MCF 10A (cell line): Measurements from ENCODE around the gene PKNOX2. TPM values are rescaled to one million over a fixed set of nuclear protein-coding genes. Genes with fewer than 3 reads are reported as not detected.
"Not testable (repeated sequence)": the region's sequence is repeated elsewhere in the genome, so short reads cannot be mapped to it uniquely, and the experiment has no call there.

Source experiments
- BruUV-seq: library from RNA; stranded (reverse); fragments of 400-500 nt; replicated peaks from 2 replicates; lab custom pipeline; 2021; lab: Mats Ljungman, UMichigan
- CTCF ChIA-PET: fragments of 300-600 bp; sonication (Branson Sonifier 250); formaldehyde crosslinking; extraction: SDS; loops from one replicate; lab custom pipeline; 2021; ENCODE audit warnings: antibody characterized with exemption, inconsistent platforms; lab: Yijun Ruan, JAX
- POLR2A ChIA-PET: fragments of 300-600, 350-650 bp; sonication (Branson Sonifier 250); formaldehyde crosslinking; extraction: SDS; loops from one replicate; lab custom pipeline; 2020; ENCODE audit warnings: antibody characterized with exemption, inconsistent platforms; lab: Yijun Ruan, JAX
- DNase-seq: peaks from one replicate; pipeline ENCODE4 v3.0.0-alpha.2; 2018; ENCODE audit not compliant: unreplicated experiment
- H3K27ac Mint-ChIP-seq: one replicate; pipeline ENCODE4 v1.8.0; 2022; ENCODE audit warnings: mild to moderate bottlenecking, low read depth, mixed read lengths; ENCODE audit not compliant: unreplicated experiment
- H3K27me3 Mint-ChIP-seq: one replicate; pipeline ENCODE4 v1.8.0; 2022; ENCODE audit warnings: mixed read lengths; ENCODE audit not compliant: insufficient read depth, unreplicated experiment
- H3K36me3 Mint-ChIP-seq: one replicate; pipeline ENCODE4 v1.8.0; 2022; ENCODE audit warnings: mild to moderate bottlenecking, moderate library complexity, mixed read lengths; ENCODE audit not compliant: insufficient read depth, unreplicated experiment
- H3K4me1 Mint-ChIP-seq: one replicate; pipeline ENCODE4 v1.8.0; 2022; ENCODE audit warnings: mixed read lengths; ENCODE audit not compliant: insufficient read depth, unreplicated experiment
- H3K4me3 Mint-ChIP-seq: one replicate; pipeline ENCODE4 v1.8.0; 2022; ENCODE audit warnings: mild to moderate bottlenecking, moderate library complexity, mixed read lengths; ENCODE audit not compliant: unreplicated experiment
- H3K9me3 Mint-ChIP-seq: one replicate; pipeline ENCODE4 v1.8.0; 2022; ENCODE audit warnings: mixed read lengths; ENCODE audit not compliant: unreplicated experiment
- intact Hi-C: fragments of 100-400 bp; cut with micrococcal nuclease; formaldehyde crosslinking; loops from 2 replicates; pipeline ENCODE4 v1.14.1; 2022
- total RNA-seq: library from RNA; stranded (reverse); gene quantifications from 2 replicates; pipeline ENCODE4 v1.2.3, GENCODE V29; 2022
- TF ChIP-seq, protein P1 (sequence below): fragments of 200-600 bp; IDR thresholded peaks from one replicate; pipeline ENCODE4 v1.8.0; 2022; ENCODE audit warnings: antibody characterized with exemption, mild to moderate bottlenecking; ENCODE audit not compliant: unreplicated experiment

PKNOX2 gene
- total RNA-seq, 1 experiment from 2014 or later = not detected

DNA sequence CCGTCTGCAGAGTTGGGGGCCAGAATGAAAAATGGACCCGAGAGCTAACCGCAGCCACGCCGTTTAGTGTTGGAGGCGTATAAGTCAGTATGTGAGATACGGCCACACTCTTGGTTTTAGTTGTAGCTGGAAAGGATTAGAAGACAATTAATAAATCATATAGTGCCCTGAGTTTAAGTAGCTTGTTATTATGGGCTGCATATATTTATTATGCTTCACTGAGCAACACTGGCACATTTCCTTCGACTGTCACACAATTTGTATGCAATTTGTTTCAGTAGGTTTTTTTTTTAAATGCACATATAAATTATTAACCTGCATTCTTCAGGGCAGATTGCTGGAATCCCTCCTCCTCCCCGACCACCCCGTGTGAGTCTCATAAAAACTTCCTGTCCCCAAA, 56.9 kb downstream of the PKNOX2 start:
- Mint-ChIP-seq H3K4me3 (no peak overlapping the region), H3K27me3 (peaks cover 30% of the 10 kb centered on the region), H3K4me1 (no peaks in the 10 kb centered on the region), H3K36me3 (no peaks in the 10 kb centered on the region), H3K9me3 (no peaks in the 10 kb centered on the region), H3K27ac (no peak overlapping the region)
- no peak for DNase-seq
- CTCF ChIA-PET = no interaction called here
- intact Hi-C loops = no loop called here
- TF ChIP-seq, protein P1, sequence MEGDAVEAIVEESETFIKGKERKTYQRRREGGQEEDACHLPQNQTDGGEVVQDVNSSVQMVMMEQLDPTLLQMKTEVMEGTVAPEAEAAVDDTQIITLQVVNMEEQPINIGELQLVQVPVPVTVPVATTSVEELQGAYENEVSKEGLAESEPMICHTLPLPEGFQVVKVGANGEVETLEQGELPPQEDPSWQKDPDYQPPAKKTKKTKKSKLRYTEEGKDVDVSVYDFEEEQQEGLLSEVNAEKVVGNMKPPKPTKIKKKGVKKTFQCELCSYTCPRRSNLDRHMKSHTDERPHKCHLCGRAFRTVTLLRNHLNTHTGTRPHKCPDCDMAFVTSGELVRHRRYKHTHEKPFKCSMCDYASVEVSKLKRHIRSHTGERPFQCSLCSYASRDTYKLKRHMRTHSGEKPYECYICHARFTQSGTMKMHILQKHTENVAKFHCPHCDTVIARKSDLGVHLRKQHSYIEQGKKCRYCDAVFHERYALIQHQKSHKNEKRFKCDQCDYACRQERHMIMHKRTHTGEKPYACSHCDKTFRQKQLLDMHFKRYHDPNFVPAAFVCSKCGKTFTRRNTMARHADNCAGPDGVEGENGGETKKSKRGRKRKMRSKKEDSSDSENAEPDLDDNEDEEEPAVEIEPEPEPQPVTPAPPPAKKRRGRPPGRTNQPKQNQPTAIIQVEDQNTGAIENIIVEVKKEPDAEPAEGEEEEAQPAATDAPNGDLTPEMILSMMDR = no peak
- BruUV-seq = no TSS peak
- POLR2A ChIA-PET = no interaction called here

GRCh38 chr11:125222494-125222893, 57.9 kb downstream of the PKNOX2 start:
- intact Hi-C loops = no loop called here
- Mint-ChIP-seq H3K9me3 (no peaks in the 10 kb centered on the region), H3K4me3 (no peak overlapping the region), H3K27ac (no peak overlapping the region), H3K36me3 (no peaks in the 10 kb centered on the region), H3K4me1 (no peaks in the 10 kb centered on the region), H3K27me3 (peaks cover 30% of the 10 kb centered on the region)
- DNase-seq = no peak
- TF ChIP-seq, protein P1 = no peak
- POLR2A ChIA-PET = interaction anchor here (0.6 kb wide), 1 partner anchor 9 kb away, joined by 4 read pairs; no protein-coding TSS in a partner anchor
- no TSS peak for BruUV-seq
- CTCF ChIA-PET = interaction anchor here (0.6 kb wide), 1 partner anchor 192 kb away, joined by 3 read pairs; no protein-coding TSS in a partner anchor

- peaks cover 26% of the 10 kb centered on the region for H3K27me3 Mint-ChIP-seq
- DNase-seq, H3K36me3 Mint-ChIP-seq, CTCF ChIA-PET, H3K9me3 Mint-ChIP-seq, intact Hi-C loops, POLR2A ChIA-PET, H3K4me1 Mint-ChIP-seq, H3K4me3 Mint-ChIP-seq, H3K27ac Mint-ChIP-seq, BruUV-seq: not testable (repeated sequence)
Measured at GRCh38 chr11:125223161-125223560, 58.6 kb downstream of the PKNOX2 start.

- intact Hi-C loops = no loop called here
- Mint-ChIP-seq H3K27ac (no peak overlapping the region), H3K4me1 (no peaks in the 10 kb centered on the region), H3K9me3 (no peaks in the 10 kb centered on the region), H3K27me3 (peaks cover 18% of the 10 kb centered on the region), H3K36me3 (no peaks in the 10 kb centered on the region), H3K4me3 (no peak overlapping the region)
- DNase-seq = no peak
- TF ChIP-seq, protein P1 = no peak
- ChIA-PET CTCF (interaction anchor here (0.6 to 1.0 kb wide), 2 partner anchors 100 to 121 kb away, joined by 3 read pairs; no protein-coding TSS in a partner anchor), POLR2A (no interaction called here)
- no TSS peak for BruUV-seq
Measured at GRCh38 chr11:125223901-125224361, 59.4 kb downstream of the PKNOX2 start.
